ENCODE data around the gene HEMGN. TPM values are rescaled to one million over a fixed set of nuclear protein-coding genes. Genes with fewer than 3 reads are reported as not detected.
"Not testable (repeated sequence)": the region's sequence is repeated elsewhere in the genome, so short reads cannot be mapped to it uniquely, and the experiment has no call there.

HEMGN gene
- polyA plus RNA-seq (ENCODE audit: insufficient read length in 3 of 3), result 1 to 10 TPM; 3.1 to 5.8 (median 3.5) TPM

- no peak for DNase-seq (ENCODE audit: low read depth in 3 of 3, low spot score in 2 of 3)
These were observed at the start of gene HEMGN for GRCh38 chr9:97938081-97938644. TSS of gene HEMGN (minus strand) at chr9:97938172. CDS start at chr9:97938136, 36 bp downstream.

GRCh38 chr9:97987487-97987886 lies 49.5 kb upstream of the HEMGN start:
- DNase-seq (ENCODE audit: low read depth in 3 of 3, low spot score in 2 of 3), result no peak

GRCh38 chr9:97985058-97985861 lies 47.3 kb upstream of the HEMGN start:
- peak in 1 of 3 donors; percentile 13 for DNase-seq (ENCODE audit: low read depth in 3 of 3, low spot score in 2 of 3)

GRCh38 chr9:97984188-97985057 lies 46.5 kb upstream of the HEMGN start:
- peak in 2 of 3 donors; percentile 47 to 52 for DNase-seq (ENCODE audit: low read depth in 3 of 3, low spot score in 2 of 3)

GRCh38 chr9:97983589-97984187 lies 45.7 kb upstream of the HEMGN start:
- peak in 2 of 3 donors; percentile 51 to 58 for DNase-seq (ENCODE audit: low read depth in 3 of 3, low spot score in 2 of 3)

GRCh38 chr9:97982683-97983588 lies 45.0 kb upstream of the HEMGN start, which contains the start of gene ANP32B:
TSS of gene ANP32B (plus strand) at chr9:97983341. CDS start at chr9:97983556, 215 bp downstream.
- peak; percentile 71 to 81 (median 78) for DNase-seq (ENCODE audit: low read depth in 3 of 3, low spot score in 2 of 3)

GRCh38 chr9:97981846-97982682 lies 44.1 kb upstream of the HEMGN start:
- DNase-seq (ENCODE audit: low read depth in 3 of 3, low spot score in 2 of 3), result peak in 2 of 3 donors; percentile 10 to 24

- DNase-seq (ENCODE audit: low read depth in 3 of 3, low spot score in 2 of 3), result no peak
These were observed 43.2 kb upstream of the HEMGN start for GRCh38 chr9:97980918-97981845.

- DNase-seq (ENCODE audit: low read depth in 3 of 3, low spot score in 2 of 3), result no peak
These were observed 42.5 kb upstream of the HEMGN start for GRCh38 chr9:97980479-97980803.

GRCh38 chr9:97979788-97980478 lies 42.0 kb upstream of the HEMGN start:
- no peak for DNase-seq (ENCODE audit: low read depth in 3 of 3, low spot score in 2 of 3)

GRCh38 chr9:97978371-97979130 lies 40.6 kb upstream of the HEMGN start:
- no peak for DNase-seq (ENCODE audit: low read depth in 3 of 3, low spot score in 2 of 3)

GRCh38 chr9:97976633-97977032 lies 38.7 kb upstream of the HEMGN start:
- DNase-seq (ENCODE audit: low read depth in 3 of 3, low spot score in 2 of 3), result not testable (repeated sequence)

- no peak for DNase-seq (ENCODE audit: low read depth in 3 of 3, low spot score in 2 of 3)
These were observed 37.4 kb upstream of the HEMGN start for GRCh38 chr9:97975376-97975775.

- DNase-seq (ENCODE audit: low read depth in 3 of 3, low spot score in 2 of 3), result no peak
These were observed 34.8 kb upstream of the HEMGN start for GRCh38 chr9:97972753-97973152.

GRCh38 chr9:97970165-97970564 lies 32.2 kb upstream of the HEMGN start:
- no peak for DNase-seq (ENCODE audit: low read depth in 3 of 3, low spot score in 2 of 3)

- DNase-seq (ENCODE audit: low read depth in 3 of 3, low spot score in 2 of 3), result no peak
These were observed 31.0 kb upstream of the HEMGN start for GRCh38 chr9:97969014-97969413.
